Suppressor macrophage treated with lipopolysaccharide for 1 hour (primary cell): Measurements from ENCODE around the gene MAPK7.

Experiments used
- DNase-seq, 3 donors: peaks; one replicate each; pipeline ENCODE4 v3.0.0-alpha.2; 2020 to 2022

MAPK7 gene

GRCh38 chr17:19402171-19402570 is 23.9 kb downstream of the MAPK7 start:
- DNase-seq: no peak

DNA sequence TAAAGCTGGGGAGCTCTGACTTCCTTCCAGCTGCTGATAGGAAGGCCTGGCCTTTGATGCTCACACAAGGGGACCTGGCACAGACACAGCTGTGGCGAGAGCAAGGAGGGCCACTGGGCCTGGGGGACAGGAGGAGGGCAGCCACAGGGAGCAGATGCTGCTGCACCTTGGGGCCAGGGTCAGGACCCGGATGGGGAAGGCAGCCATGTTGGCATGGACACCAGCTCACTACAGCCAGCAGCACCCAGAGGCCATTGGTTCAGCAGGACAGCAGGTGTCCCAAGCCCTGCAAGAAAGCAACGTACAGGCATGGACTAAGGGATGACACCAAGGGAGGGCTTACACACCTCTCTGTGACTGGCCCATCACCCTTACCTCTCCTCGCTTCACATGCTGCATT is 24.7 kb downstream of the MAPK7 start:
- no peak for DNase-seq

DNA sequence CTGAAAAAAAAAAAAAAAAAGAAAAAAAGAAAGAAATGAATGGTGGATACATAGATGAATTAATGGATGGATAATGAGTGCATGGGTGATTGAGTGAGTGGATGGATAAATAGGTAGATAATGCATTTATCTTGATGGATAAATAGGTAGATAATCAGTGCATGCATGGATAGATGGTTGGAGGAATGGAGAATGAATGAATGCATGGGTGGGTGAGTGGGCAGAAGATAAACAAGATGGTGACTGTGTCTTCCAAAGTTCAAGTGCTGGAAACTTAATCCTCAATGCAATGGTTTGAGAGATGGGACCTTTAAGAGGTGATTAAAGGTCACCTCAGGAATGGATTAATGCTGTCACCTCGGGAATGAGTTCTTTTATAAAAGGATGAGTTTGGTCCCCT is 26.0 kb downstream of the MAPK7 start:
- no peak for DNase-seq

DNA sequence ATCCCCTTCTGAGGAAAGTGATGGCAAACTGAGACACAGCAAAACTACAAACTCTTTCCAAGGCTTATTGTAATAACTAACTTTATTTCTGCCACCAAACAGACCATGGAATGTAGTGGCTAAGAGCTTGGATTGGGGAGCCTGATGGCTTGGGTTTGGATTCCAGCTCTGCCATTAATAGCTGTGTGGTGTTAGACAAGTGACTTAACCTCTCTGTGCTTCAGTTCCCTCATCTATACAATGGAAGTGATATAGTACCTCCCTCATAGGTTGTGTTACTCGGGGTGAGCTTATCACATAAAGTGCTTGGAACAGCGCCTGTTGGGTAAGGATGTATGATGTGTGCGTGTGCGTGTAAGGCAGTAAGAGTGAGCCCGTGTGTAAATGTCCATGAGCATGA is 26.8 kb downstream of the MAPK7 start:
- no peak for DNase-seq

GRCh38 chr17:19407601-19408345 is 29.5 kb downstream of the MAPK7 start:
- DNase-seq: no peak

GRCh38 chr17:19408346-19408710 is 30.0 kb downstream of the MAPK7 start:
- no peak for DNase-seq

- no peak for DNase-seq
These were observed 30.8 kb downstream of the MAPK7 start for GRCh38 chr17:19409066-19409465.

- DNase-seq: no peak
These were observed 31.2 kb downstream of the MAPK7 start for GRCh38 chr17:19409509-19409908.

DNA sequence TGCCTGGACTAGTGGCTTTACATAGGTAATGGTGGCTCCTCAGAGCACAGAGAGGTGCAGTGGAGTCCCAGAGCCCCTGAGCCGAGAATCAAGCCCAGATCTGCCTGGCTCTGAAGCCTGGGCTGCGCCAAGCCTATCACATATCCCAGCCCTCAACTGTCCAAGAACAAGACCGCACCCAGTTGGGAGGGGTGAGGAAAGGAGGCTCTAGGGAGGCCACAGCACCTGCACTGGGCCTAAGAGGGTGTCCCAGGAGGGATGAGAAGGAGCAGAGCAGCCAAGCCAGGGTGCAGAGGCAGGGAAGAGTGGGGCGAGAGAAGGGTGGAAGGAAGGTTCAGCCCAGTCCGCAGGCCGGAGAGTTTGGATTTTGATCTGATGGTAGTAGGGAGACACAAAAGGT is 31.8 kb downstream of the MAPK7 start:
- no peak for DNase-seq

- DNase-seq: no peak
These were observed 32.8 kb downstream of the MAPK7 start, which contains the start of gene RNF112 for GRCh38 chr17:19410875-19411620. Gene RNF112 (plus strand): TSS chr17:19411232. CDS start chr17:19411409, 177 bp downstream.

GRCh38 chr17:19411631-19412030 is 33.3 kb downstream of the MAPK7 start:
- DNase-seq: no peak

DNA sequence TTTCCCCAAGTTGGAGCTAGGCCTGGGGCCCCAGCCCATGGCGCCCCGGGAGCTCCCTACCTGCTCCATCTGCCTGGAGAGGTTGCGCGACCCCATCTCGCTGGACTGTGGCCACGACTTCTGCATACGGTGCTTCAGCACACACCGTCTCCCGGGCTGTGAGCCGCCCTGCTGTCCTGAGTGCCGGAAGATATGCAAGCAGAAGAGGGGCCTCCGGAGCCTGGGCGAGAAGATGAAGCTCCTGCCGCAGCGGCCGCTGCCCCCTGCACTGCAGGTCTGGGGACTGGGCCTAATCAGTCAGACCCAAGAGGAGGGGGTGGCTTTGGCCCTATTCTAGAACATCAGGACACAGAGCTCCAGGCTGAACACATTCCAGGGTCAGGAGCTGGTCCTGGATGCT is 34.2 kb downstream of the MAPK7 start:
- DNase-seq: no peak

- no peak for DNase-seq
These were observed 34.7 kb downstream of the MAPK7 start for GRCh38 chr17:19412984-19413383.

DNA sequence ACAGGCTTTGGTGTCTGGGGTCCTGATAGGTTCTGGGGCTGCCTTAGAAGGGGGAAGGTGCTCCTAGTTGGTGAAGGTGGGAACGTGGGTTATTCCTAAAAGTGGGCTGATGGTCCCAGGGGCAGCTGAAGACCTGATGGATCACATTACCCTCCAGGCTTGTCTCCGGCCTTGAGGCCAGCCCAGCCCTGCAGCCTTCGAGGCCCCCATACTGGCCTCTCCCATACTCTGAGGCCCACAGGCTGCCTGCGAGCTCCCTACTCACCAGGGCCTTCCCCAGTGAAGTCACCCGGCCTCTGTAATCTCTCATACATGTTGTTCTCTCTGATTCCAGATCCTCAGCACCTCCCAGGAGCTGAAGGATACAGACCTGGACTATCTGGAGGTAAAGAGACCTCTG is 35.5 kb downstream of the MAPK7 start:
- no peak for DNase-seq

- no peak for DNase-seq
These were observed 36.3 kb downstream of the MAPK7 start for GRCh38 chr17:19414396-19415280.

- DNase-seq: no peak
These were observed 37.0 kb downstream of the MAPK7 start for GRCh38 chr17:19415311-19415710.

DNA sequence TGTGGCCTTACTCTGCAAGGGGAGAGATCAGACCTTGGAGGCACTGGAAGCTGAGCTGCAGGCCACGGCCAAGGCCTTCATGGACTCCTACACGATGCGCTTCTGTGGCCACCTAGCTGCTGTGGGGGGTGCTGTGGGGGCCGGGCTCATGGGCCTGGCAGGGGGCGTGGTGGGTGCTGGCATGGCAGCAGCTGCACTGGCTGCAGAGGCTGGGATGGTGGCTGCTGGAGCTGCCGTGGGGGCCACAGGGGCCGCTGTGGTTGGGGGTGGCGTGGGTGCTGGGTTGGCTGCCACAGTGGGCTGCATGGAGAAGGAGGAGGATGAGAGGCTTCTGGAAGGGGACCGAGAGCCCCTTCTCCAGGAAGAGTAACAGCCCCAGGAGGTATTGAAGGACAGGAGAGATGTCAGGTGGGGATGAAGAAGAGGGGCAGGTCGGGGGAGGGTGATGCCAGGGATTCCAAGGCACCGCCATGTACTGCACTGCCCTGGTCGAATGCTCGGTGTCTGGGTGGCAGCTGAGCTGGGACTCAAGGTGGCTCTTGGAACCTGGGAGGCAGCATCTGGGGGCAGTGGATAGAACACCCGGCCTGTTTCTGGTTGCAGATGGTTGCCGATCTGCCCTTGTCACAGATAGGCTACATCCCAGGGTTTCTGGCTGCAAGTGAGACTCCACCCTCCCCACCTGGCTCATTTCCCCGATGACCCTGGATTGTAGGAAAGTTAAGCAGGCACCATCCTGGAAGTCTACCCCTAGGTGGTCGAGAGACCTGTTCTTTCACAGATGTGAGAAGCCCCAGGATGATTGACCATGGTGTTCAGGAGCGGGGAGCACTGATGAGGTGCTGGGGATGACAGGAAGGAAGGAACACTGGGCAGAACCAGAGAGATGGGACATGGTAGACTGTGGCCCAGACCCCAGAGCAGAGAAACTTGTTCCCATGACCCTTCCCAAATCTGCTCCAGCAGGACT is 37.8 kb downstream of the MAPK7 start:
- DNase-seq: no peak

DNA sequence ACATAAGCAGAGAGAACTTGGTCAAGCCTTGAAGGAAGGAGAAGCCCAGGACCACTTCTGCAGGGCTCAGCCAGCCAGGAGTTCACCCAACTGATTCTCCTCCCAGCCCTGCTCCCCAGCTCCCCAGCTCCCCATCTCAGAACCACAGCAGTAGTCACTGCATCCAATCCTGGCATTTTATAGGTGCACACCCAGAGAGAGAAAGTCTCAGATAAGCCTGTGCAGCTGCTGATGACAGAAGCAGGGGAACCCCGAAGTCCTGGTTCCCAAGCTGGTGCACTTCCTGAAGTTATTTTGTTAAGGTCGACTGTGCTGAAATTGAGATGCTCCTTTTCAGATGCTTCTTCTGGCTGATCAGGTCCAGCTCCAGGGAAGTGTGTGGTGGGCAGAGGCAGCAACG is 39.3 kb downstream of the MAPK7 start:
- DNase-seq: peak; percentile 45 to 61 (median 61)

- peak; percentile 71 to 80 (median 77) for DNase-seq
These were observed 40.1 kb downstream of the MAPK7 start for GRCh38 chr17:19418251-19418992.

DNA sequence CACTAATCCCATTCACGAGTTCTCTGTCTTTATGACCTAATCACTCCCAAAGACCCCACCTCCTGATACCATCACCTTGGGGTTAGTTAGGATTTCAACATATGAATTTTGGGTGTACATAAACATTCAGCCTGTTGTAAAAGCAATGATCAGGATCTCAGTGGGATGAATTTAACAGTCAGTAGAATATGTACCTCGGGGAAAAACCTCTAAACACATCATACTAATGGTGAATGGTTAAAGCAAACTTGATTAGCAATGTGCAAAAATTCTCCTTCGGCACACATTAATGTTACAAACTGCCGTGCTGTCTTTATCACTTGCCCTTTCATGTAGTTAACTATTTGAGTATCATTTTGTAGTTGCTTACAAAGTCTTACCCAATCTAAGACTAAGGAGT is 42.9 kb downstream of the MAPK7 start:
- no peak for DNase-seq

DNA sequence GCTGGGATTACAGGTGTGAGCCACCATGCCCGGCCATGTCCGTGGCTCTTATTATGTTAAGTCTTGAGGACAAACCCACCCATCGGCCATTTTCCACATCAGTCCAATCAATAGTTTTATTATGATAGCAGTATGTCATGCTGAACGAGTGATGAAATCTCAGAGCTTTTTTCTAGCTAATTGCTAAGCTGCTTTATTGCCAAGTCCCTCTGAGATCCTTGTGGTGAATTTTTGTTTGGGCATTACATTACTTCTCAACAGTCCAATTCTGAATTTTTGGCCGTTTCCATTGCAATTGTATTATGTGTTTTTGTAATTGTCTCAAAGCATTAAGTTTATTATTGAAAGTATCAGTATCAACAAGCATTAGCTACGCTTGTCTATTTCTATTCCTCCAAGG is 43.6 kb downstream of the MAPK7 start:
- DNase-seq: no peak
